Colonic mucosa (tissue), 4 donors: ENCODE results near the gene ROGDI. TPM values are rescaled to one million over a fixed set of nuclear protein-coding genes. Genes with fewer than 3 reads are reported as not detected.

Source experiments
- DNase-seq: peaks from one replicate; pipeline ENCODE4 v3.0.0-alpha.2; 2020
- H3K27ac ChIP-seq: fragments of 200-600 bp; one replicate; pipeline ENCODE4 v1.8.0; 2021
- H3K27me3 ChIP-seq: fragments of 200-600 bp; one replicate; pipeline ENCODE4 v1.8.0; 2021
- H3K36me3 ChIP-seq: fragments of 200-600 bp; one replicate; pipeline ENCODE4 v1.8.0; 2021
- H3K4me1 ChIP-seq: fragments of 200-600 bp; one replicate; pipeline ENCODE4 v1.8.0; 2021; ENCODE audit warnings: mild to moderate bottlenecking
- H3K4me3 ChIP-seq: fragments of 200-600 bp; one replicate; pipeline ENCODE4 v1.8.0; 2021
- H3K9ac ChIP-seq, 2 donors: one replicate each; pipeline ENCODE4 v1.7.0; 2013; ENCODE audit warnings: control low read depth in 2 of 2, low read depth in 2 of 2, low read length in 2 of 2
- H3K9me3 ChIP-seq: fragments of 200-600 bp; one replicate; pipeline ENCODE4 v1.8.0; 2021
- intact Hi-C: fragments of 100-400 bp; cut with DNase I; formaldehyde crosslinking; loops from one replicate; pipeline ENCODE4 v1.14.1; 2022
- total RNA-seq, 2 donors: library from RNA; stranded (reverse); fragmentation: NEBNext Ultra II Directional in 1 of 2; extraction: Animal tissue kit (Norgen Biotek cat#: 25700) in 1 of 2; gene quantifications; one replicate each; pipeline ENCODE4 v1.2.1, GENCODE V29; 2021
- TF ChIP-seq, protein P1 (sequence below): fragments of 200-600 bp; IDR thresholded peaks from one replicate; pipeline ENCODE4 v1.8.0; 2022; ENCODE audit warnings: antibody characterized with exemption, mild to moderate bottlenecking
- donor health status: healthy.
- donor health status: DM: no; HTN: no; CAD: no.
- donor health status: DM: no; HTN: no; CAD: no.

ROGDI gene
- total RNA-seq, 2 donors from 2014 or later, result 18.1 to 23.9 TPM

DNA sequence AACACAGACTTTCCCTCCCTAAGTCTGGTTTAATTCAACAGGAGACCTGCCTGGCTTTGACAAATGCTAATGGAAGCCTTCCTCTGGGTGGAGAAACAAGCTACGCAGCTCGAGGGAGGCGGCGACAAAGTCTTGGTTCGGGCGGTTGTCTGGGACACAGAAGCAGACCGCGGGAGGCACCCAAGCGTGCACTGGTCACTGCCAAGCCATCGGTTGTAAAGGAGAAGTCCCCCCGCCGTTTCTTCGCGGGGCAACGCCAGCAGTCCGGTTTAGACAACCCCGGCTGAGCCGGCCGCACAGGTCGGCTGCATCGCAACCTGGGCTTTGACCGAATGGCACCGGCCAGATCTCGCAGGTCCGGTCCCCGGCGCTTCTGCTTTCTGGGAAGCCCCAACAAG, 44.1 kb upstream of the ROGDI start:
- Histone ChIP-seq H3K4me1 (peaks cover 30% of the 10 kb centered on the region), H3K9ac (peak overlapping the region; percentile 90 to 96), H3K36me3 (peaks cover 12% of the 10 kb centered on the region), H3K27ac (peak overlapping the region; percentile 98), H3K27me3 (no peaks in the 10 kb centered on the region), H3K4me3 (peak overlapping the region; percentile 87), H3K9me3 (no peaks in the 10 kb centered on the region)
- TF ChIP-seq, protein P1, sequence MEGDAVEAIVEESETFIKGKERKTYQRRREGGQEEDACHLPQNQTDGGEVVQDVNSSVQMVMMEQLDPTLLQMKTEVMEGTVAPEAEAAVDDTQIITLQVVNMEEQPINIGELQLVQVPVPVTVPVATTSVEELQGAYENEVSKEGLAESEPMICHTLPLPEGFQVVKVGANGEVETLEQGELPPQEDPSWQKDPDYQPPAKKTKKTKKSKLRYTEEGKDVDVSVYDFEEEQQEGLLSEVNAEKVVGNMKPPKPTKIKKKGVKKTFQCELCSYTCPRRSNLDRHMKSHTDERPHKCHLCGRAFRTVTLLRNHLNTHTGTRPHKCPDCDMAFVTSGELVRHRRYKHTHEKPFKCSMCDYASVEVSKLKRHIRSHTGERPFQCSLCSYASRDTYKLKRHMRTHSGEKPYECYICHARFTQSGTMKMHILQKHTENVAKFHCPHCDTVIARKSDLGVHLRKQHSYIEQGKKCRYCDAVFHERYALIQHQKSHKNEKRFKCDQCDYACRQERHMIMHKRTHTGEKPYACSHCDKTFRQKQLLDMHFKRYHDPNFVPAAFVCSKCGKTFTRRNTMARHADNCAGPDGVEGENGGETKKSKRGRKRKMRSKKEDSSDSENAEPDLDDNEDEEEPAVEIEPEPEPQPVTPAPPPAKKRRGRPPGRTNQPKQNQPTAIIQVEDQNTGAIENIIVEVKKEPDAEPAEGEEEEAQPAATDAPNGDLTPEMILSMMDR, result no peak
- intact Hi-C loops, result no loop called here
- DNase-seq, result peak; percentile 79

DNA sequence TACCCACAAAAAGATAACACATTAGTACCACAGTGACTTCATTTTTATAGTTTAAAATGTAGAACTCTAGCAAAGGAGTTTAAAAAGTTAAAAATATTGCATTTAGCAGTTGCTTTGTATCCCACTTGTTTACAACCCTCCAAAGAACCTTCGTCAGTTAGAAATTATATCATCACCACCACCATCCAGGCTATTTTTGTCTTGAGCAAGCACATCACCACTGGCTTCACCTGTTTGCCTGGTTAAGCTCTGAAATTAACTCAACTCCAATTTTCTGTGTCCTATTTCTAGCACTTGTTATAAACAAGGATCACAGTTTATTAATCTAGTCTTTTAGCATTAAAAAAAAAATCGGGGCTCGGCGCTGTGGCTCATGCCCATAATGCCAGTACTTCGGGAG, 38.6 kb upstream of the ROGDI start:
- intact Hi-C loops, result loop anchor here (5.0 kb wide), 1 partner anchor 116 kb away; the partner anchor contains the start of gene SEC14L5
- Histone ChIP-seq H3K4me3 (no peak overlapping the region), H3K9ac (no peak overlapping the region), H3K27me3 (no peaks in the 10 kb centered on the region), H3K9me3 (no peaks in the 10 kb centered on the region), H3K27ac (no peak overlapping the region), H3K36me3 (peaks cover 19% of the 10 kb centered on the region), H3K4me1 (peaks cover 8% of the 10 kb centered on the region)
- TF ChIP-seq, protein P1, result no peak
- no peak for DNase-seq

DNA sequence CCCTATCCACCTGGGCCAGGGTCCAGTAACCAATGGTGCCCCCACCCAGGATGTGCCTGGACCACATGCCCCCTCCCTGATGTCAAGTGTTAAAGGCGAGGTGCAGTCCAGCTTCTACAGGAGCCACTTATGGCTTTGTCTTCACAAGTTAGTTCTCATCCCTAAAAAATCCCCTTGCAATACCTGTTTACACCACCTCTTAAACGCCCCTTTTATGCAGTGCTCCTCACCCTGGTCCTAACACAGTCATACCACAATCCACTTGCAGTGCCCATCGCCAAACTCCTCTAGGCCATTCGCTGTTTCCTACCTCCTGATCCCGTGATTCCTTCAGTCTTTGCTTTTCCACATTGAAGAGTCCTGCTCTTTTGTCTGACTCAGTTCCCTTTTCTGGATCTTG, 37.5 kb upstream of the ROGDI start:
- Histone ChIP-seq H3K27ac (no peak overlapping the region), H3K27me3 (no peaks in the 10 kb centered on the region), H3K4me3 (no peak overlapping the region), H3K9me3 (no peaks in the 10 kb centered on the region), H3K4me1 (no peaks in the 10 kb centered on the region), H3K36me3 (peaks cover 19% of the 10 kb centered on the region), H3K9ac (no peak overlapping the region)
- no peak for DNase-seq
- TF ChIP-seq, protein P1, result no peak
- intact Hi-C loops, result loop anchor here (5.0 kb wide), 1 partner anchor 117 kb away; the partner anchor contains the start of gene SEC14L5

DNA sequence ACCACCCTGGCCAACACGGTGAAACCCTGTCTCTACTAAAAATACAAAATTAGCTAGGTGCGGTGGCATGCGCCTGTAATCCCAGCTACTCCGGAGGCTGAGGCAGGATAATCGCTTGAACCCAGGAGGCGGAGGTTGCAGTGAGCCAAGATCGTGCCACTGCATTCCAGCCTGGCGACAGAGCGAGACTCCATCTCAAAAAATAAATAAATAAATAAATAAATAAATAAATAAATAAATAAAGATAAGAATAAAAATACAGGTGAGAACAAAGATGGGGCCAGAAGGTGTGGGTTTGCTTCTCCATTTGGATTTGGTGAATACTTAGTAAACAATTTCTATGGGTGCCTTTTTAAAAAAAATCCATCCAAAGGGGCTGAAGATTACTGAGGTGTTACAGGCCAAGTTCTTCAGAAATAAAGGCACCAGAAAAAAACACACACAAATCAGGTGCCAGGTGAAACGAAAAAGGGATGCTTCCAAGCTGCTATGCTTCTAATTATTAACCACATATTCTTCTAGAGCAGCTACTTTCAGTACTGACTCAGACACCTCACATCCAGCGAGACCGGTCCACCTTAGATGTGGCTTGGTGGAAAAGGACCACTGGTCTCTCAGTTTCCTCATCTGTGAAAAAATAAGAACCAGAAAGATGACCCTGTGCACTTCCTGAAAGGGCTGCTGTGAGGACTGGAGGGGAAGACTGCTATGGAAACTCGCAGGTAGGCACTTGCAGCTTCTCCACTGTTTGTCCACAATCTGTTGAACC, 35.5 kb upstream of the ROGDI start:
- H3K36me3 ChIP-seq, result peaks cover 14% of the 10 kb centered on the region
- TF ChIP-seq, protein P1, result no peak
- H3K4me3 ChIP-seq, result no peak overlapping the region
- intact Hi-C loops, result no loop called here
- H3K27me3 ChIP-seq, result no peaks in the 10 kb centered on the region
- DNase-seq, result no peak
- H3K9ac ChIP-seq, result no peak overlapping the region
- no peaks in the 10 kb centered on the region for H3K9me3 ChIP-seq
- H3K4me1 ChIP-seq, result peaks cover 12% of the 10 kb centered on the region
- no peak overlapping the region for H3K27ac ChIP-seq

DNA sequence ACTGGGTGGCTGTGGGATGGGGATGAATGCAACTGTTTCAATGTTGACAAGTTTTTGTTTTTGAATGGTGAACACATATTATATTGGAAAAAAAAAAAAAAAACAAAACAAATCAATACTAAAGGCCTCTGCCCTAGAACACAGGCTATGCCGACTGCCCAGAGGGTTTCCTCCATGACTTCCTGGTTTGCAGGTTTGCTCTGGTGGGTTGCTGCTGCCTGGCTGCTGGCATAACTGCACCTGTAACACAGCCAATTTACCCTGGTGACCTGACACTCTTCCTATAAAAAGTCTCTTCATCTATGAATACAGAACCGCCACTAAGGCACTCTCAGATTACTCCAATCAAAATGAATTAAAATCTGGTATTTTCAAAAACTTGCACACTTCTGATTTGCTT, 34.3 kb upstream of the ROGDI start:
- Histone ChIP-seq H3K27ac (no peak overlapping the region), H3K36me3 (peaks cover 8% of the 10 kb centered on the region), H3K4me1 (peaks cover 12% of the 10 kb centered on the region), H3K9ac (no peak overlapping the region), H3K27me3 (no peaks in the 10 kb centered on the region), H3K4me3 (no peak overlapping the region), H3K9me3 (no peaks in the 10 kb centered on the region)
- no peak for DNase-seq
- intact Hi-C loops, result no loop called here
- TF ChIP-seq, protein P1, result no peak
